22Rv1 (cell line): Measurements from ENCODE around the gene LIG3.

Experiments used
- CTCF ChIP-seq: fragments of 450-650 bp; IDR thresholded peaks from 2 replicates; pipeline ENCODE4 v1.5.1; 2017; ENCODE audit warnings: mild to moderate bottlenecking
- ZFX ChIP-seq: fragments of 450-650 bp; IDR thresholded peaks from 2 replicates; pipeline ENCODE4 v1.6.1; 2017; ENCODE audit warnings: antibody characterized with exemption, borderline replicate concordance

DNA sequence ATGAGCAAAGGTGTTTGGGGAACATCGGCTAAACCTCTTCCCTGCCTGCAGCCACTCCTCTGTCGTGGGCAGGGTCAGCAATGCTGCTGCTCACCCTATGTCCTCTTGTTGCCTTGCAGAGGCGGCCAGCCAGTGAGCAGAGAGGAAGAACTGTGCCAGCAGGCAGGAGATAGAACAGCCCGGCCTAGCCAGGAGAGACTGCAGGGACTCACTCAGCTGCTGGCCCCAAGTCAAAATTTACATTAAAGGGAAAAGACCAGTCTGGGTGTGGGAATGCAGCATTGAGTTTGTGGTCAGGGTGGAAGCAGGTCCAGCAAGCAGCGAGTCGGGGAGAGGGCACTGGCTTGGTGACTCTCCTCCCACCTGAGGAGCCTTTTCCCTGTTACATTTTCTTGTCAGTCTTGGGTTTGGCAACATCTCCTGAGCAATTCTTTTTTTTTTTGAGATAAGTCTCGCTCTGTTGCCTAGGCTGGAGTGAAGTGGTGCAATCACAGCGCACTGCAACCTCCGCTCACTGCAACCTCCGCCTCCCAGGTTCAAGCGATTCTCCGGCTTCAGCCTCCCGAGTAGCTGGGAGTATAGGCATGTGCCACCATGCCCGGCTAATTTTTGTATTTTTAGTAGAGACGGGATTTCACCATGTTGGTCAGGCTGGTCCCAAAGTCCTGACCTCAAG is 22.7 kb downstream of the LIG3 start:
- TF ChIP-seq CTCF (no peak), ZFX (no peak)
